Mammary epithelial cell (primary cell): ENCODE results near the gene ITGA8.

ENCODE experiments used
- CTCF ChIP-seq, 2 donors: IDR thresholded peaks in 1 of 2; conservative IDR thresholded peaks in 1 of 2; 2 replicates each; pipeline ENCODE4 v1.5.1; 2011 to 2012; ENCODE audit warnings: inconsistent platforms in 2 of 2, low read length in 2 of 2, mild to moderate bottlenecking in 2 of 2, control low read depth in 1 of 2, low read depth in 1 of 2; ENCODE audit not compliant: insufficient read depth in 1 of 2; ENCODE audit errors: extremely low read depth in 1 of 2
- EZH2 ChIP-seq: IDR thresholded peaks from 2 replicates; pipeline ENCODE4 v1.6.1; 2012; ENCODE audit warnings: low read length, inconsistent platforms, borderline replicate concordance

- TF ChIP-seq CTCF (conservative IDR thresholded peaks at IDR 0.05 in 1 of 2, IDR thresholded peaks at IDR 0.05 in 1 of 2; ENCODE audit: extremely low read depth in 1 of 2, insufficient read depth in 1 of 2, low read depth in 1 of 2, low read length in 2 of 2) (no peak), EZH2 (no peak)
These were observed 236.3 kb downstream of the ITGA8 start for GRCh38 chr10:15483215-15484075.
